GM23338 (cell line): ENCODE data around the gene SETBP1. TPM values are rescaled to one million over a fixed set of nuclear protein-coding genes. Genes with fewer than 3 reads are reported as not detected.
A peak's percentile ranks its signal among the peaks of the same experiment; 100 is the strongest.

ENCODE experiments used
- ATAC-seq: fragments of 200-7000 bp; cut with Tn5 transposase; 3 replicates; pipeline ENCODE4 v1.9.1; 2020
- DNase-seq: peaks from one replicate; pipeline ENCODE4 v3.0.0-alpha.2; 2015; ENCODE audit warnings: low spot score
- H2AFZ ChIP-seq: fragments of 200-600 bp; sonication (generic); 2 replicates; pipeline ENCODE4 v1.8.0; 2016; ENCODE audit warnings: antibody characterized with exemption, mild to moderate bottlenecking, moderate library complexity
- H3F3A ChIP-seq: fragments of 200-600 bp; sonication (generic); replicated peaks from 2 replicates; pipeline ENCODE4 v1.8.0; 2017; ENCODE audit warnings: antibody characterized with exemption, mixed run types, low read depth
- H3K27ac ChIP-seq: fragments of 200-600 bp; sonication (generic); 2 replicates; pipeline ENCODE4 v1.6.1; 2016; ENCODE audit warnings: low read depth
- H3K27me3 ChIP-seq: fragments of 200-600 bp; sonication (generic); 2 replicates; pipeline ENCODE4 v1.8.0; 2016; ENCODE audit warnings: mild to moderate bottlenecking, mixed run types, moderate library complexity; ENCODE audit not compliant: insufficient read depth
- H3K36me3 ChIP-seq: fragments of 200-600 bp; sonication (generic); 2 replicates; pipeline ENCODE4 v1.8.0; 2016; ENCODE audit warnings: mild to moderate bottlenecking; ENCODE audit not compliant: insufficient read depth
- H3K4me1 ChIP-seq: fragments of 200-600 bp; sonication (generic); 2 replicates; pipeline ENCODE4 v1.8.0; 2016; ENCODE audit warnings: mild to moderate bottlenecking, moderate library complexity; ENCODE audit not compliant: insufficient read depth
- H3K4me2 ChIP-seq: fragments of 200-600 bp; sonication (generic); 2 replicates; pipeline ENCODE4 v1.7.1; 2017; ENCODE audit warnings: mixed run types
- H3K4me3 ChIP-seq: fragments of 200-600 bp; sonication (generic); 2 replicates; pipeline ENCODE4 v1.6.1; 2016; ENCODE audit warnings: mixed run types
- H3K79me2 ChIP-seq: fragments of 200-600 bp; sonication (generic); replicated peaks from 2 replicates; pipeline ENCODE4 v1.8.0; 2017; ENCODE audit warnings: mild to moderate bottlenecking; ENCODE audit not compliant: insufficient read depth
- H3K9me2 ChIP-seq: fragments of 200-600 bp; sonication (generic); 2 replicates; pipeline ENCODE4 v1.8.0; 2017; ENCODE audit not compliant: insufficient read depth
- H4K20me1 ChIP-seq: fragments of 200-600 bp; sonication (generic); replicated peaks from 2 replicates; pipeline ENCODE4 v1.8.0; 2017; ENCODE audit warnings: mild to moderate bottlenecking; ENCODE audit not compliant: insufficient read depth
- H3K27ac Mint-ChIP-seq: 2 replicates; pipeline ENCODE4 v1.8.0; 2020; ENCODE audit warnings: inconsistent platforms, mild to moderate bottlenecking, moderate library complexity, mixed read lengths
- H3K27me3 Mint-ChIP-seq: 3 replicates; pipeline ENCODE4 v1.8.0; 2022; ENCODE audit warnings: low read depth, mild to moderate bottlenecking, moderate library complexity, mixed read lengths, inconsistent platforms; ENCODE audit not compliant: insufficient read depth, poor library complexity
- H3K36me3 Mint-ChIP-seq: 3 replicates; pipeline ENCODE4 v1.8.0; 2021; ENCODE audit warnings: low read depth, mild to moderate bottlenecking, inconsistent platforms, moderate library complexity, mixed read lengths
- H3K4me1 Mint-ChIP-seq: 3 replicates; pipeline ENCODE4 v1.8.0; 2020; ENCODE audit warnings: mild to moderate bottlenecking, inconsistent platforms, mixed read lengths
- H3K4me3 Mint-ChIP-seq: 3 replicates; pipeline ENCODE4 v1.8.0; 2021; ENCODE audit warnings: moderate library complexity, mild to moderate bottlenecking, inconsistent platforms, mixed read lengths
- H3K9me3 Mint-ChIP-seq: 3 replicates; pipeline ENCODE4 v1.8.0; 2020; ENCODE audit warnings: moderate library complexity, mild to moderate bottlenecking, inconsistent platforms, mixed read lengths
- EZH2 ChIP-seq: fragments of 200-600 bp; sonication (generic); IDR thresholded peaks from one replicate; pipeline ENCODE4 v1.8.0; 2017; ENCODE audit warnings: antibody characterized with exemption, mild to moderate bottlenecking, low read depth; ENCODE audit not compliant: unreplicated experiment
- POLR2AphosphoS5 ChIP-seq: IDR thresholded peaks from 2 replicates; pipeline ENCODE4 v1.6.1; 2016; ENCODE audit warnings: antibody characterized with exemption, low read depth
- ZNF331 ChIP-seq: fragments of 250-450 bp; sonication (Bioruptor Pico); IDR thresholded peaks from 2 replicates; pipeline ENCODE4 v1.5.0; 2020; ENCODE audit warnings: low read depth, mild to moderate bottlenecking, moderate library complexity
- ZNF462 ChIP-seq: fragments of 250-450 bp; sonication (Bioruptor Pico); IDR thresholded peaks from 2 replicates; pipeline ENCODE4 v1.5.0; 2020; ENCODE audit warnings: mild to moderate bottlenecking, moderate library complexity
- polyA plus RNA-seq: library from polyadenylated mRNA; unstranded; fragments of >200 nt; fragmentation: Nextera tagmentation; extraction: Ambion mirVana; gene quantifications from 2 replicates; pipeline ENCODE4 v1.2.1, GENCODE V29; 2016
- total RNA-seq: library from RNA; depleted of rRNA; stranded (reverse); fragments of >200 nt; shearing (Covaris generic); gene quantifications from 2 replicates; pipeline ENCODE4 v1.2.3, GENCODE V29; 2014
- TF ChIP-seq, protein P1 (sequence below): IDR thresholded peaks from 2 replicates; pipeline ENCODE4 v1.6.1; 2016; ENCODE audit warnings: antibody characterized with exemption

The SETBP1 gene
- total and polyA plus RNA-seq, 2 experiments from 2014 or later: 1.6 to 5.5 TPM

GRCh38 chr18:44807766-44808165, 127.1 kb downstream of the SETBP1 start (continued):
- TF ChIP-seq ZNF462 (CRISPR knock-in tag): no peak
- no peak for TF ChIP-seq ZNF331 (CRISPR knock-in tag)

GRCh38 chr18:44811572-44812125, 131.0 kb downstream of the SETBP1 start:
- H3K4me2 ChIP-seq: no peak overlapping the region
- H3K9me2 ChIP-seq: 0 out of 2 replicates have a peak, but pooled peaks cover 10% of the 10 kb centered on the region
- peaks cover 11% of the 10 kb centered on the region; the same call in 1 of the 2 replicates for H3K4me1 ChIP-seq
- DNase-seq (no peak), ATAC-seq (peak; percentile 47)
- Mint-ChIP-seq H3K4me3 (no peak overlapping the region), H3K27ac (no peak overlapping the region), H3K9me3 (no peaks in the 10 kb centered on the region), H3K4me1 (peaks cover 42% of the 10 kb centered on the region), H3K27me3 (peaks cover 5% of the 10 kb centered on the region), H3K36me3 (no peaks in the 10 kb centered on the region)
- no peaks in the 10 kb centered on the region for H3K79me2 ChIP-seq
- TF ChIP-seq, protein P1, sequence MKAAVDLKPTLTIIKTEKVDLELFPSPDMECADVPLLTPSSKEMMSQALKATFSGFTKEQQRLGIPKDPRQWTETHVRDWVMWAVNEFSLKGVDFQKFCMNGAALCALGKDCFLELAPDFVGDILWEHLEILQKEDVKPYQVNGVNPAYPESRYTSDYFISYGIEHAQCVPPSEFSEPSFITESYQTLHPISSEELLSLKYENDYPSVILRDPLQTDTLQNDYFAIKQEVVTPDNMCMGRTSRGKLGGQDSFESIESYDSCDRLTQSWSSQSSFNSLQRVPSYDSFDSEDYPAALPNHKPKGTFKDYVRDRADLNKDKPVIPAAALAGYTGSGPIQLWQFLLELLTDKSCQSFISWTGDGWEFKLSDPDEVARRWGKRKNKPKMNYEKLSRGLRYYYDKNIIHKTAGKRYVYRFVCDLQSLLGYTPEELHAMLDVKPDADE: no peak
- 0 out of 2 replicates have a peak, but pooled peaks have one; percentile 26 for TF ChIP-seq ZNF462 (CRISPR knock-in tag)
- no peak for TF ChIP-seq EZH2
- no peak for TF ChIP-seq POLR2AphosphoS5
- no peak overlapping the region for H2AFZ ChIP-seq
- H3K36me3 ChIP-seq: no peaks in the 10 kb centered on the region
- H3K27me3 ChIP-seq: no peaks in the 10 kb centered on the region
- no peak overlapping the region for H3K27ac ChIP-seq
- no peak overlapping the region for H3K4me3 ChIP-seq
- H4K20me1 ChIP-seq: no peaks in the 10 kb centered on the region
- H3F3A ChIP-seq: no peaks in the 10 kb centered on the region
